HG02678 (cell line): ENCODE results near the gene SELENOO.

ENCODE experiments used
- ATAC-seq: cut with Tn5 transposase; IDR thresholded peaks from one replicate; pipeline ENCODE4 v1.9.1; 2021; ENCODE audit warnings: mild to moderate bottlenecking, moderate library complexity; ENCODE audit not compliant: unreplicated experiment

SELENOO gene

DNA sequence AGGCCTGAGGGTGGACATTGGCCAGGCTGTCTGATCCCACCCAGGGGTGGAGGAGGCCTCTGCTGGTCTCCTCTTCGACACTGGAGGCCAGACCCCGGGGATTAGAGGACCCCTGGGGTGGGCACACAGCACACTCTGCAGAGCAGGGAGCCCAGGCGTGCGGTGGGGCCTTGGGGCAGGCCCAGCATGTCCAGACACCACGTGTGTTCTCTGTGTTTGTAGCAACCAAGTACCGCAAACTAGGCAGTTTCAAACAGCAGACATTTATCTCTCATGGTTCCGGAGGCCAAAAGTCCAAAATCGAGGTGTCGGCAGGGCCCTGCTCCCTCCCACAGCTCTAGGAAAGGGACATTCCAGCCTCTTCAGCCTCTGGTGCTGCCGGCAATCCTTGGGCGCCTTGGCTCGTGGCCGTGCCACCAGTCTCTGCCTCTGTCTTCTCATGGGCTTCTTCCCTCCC lies 28.8 kb upstream of the SELENOO start:
- ATAC-seq = no peak

DNA sequence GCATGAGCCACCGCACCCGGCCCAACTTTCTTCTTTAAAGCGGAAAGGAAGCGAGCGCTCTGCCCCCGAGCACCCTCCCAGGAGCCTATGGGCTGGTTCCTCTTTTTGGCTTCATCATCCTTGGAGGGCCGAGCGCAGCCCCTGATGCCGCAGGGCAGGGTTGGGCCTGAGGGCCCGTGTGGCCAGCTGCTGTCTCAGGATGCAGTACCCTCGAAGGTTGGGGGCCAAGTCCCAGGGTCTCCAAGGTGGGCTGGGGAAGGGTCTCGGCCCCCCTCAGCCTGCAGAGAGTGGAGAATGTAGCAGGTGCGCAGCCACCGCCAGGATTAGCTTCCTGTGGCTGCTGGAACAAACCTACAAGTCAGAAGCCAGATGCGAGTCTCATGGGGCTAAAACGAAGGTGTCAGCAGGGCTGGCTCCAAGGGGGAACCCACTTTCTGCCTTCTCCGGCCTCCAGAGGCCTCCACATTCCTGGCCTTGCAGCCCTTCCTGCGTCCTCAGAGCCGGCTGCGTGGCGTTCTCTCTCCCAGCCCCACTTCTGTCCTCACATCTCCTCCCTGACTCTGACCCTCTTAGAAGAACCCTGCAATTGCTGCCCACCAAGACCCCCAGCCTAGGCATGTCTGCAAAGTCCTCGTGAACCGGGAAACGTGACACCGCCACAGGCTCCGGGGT lies 27.4 kb upstream of the SELENOO start:
- peak; percentile 48 for ATAC-seq

- no peak for ATAC-seq
These were observed 26.8 kb upstream of the SELENOO start for GRCh38 chr22:50173983-50174355.

DNA sequence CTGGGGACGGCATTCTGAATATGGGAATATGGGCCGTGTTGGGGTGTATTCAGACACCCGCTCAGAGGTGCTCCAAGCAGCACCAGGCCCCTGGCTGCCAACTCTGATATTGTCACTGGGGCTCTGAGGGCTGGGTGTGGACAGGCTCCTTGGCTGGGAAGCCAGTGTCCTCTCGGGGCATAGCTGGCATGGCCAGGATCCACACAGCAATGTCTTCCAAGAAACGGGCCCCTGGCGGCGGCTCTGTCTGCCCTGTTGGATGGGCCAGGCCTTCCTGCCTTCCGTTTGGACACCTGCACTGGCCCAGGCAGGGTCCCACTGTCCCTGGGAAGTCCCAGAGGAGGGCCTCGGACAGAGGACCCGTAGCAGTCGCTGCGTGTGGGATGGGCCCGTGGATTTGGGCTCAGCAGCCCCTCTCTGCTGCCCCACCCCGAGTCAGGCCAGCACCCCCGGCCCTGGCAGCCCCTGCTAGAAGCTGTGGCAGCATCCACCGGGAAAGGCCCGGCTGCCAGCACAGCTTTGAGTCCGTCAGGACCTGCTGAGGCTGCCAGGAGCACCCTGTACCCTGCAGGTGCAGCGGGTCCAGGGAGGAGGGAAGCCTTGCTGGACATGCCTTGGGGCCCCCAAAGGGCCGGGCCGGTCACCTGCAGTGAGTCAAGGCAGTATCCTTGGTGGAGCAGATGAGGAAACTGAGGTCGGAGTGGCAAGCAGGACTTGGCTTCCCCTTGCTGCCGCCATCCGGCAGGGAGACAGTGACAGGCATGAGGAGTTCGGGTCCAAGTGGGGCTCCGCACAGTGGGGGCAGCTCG lies 26.2 kb upstream of the SELENOO start:
- no peak for ATAC-seq

- ATAC-seq = no peak
These were observed 25.7 kb upstream of the SELENOO start for GRCh38 chr22:50175191-50175461.

- ATAC-seq = no peak
These were observed 24.6 kb upstream of the SELENOO start for GRCh38 chr22:50175921-50176849.

DNA sequence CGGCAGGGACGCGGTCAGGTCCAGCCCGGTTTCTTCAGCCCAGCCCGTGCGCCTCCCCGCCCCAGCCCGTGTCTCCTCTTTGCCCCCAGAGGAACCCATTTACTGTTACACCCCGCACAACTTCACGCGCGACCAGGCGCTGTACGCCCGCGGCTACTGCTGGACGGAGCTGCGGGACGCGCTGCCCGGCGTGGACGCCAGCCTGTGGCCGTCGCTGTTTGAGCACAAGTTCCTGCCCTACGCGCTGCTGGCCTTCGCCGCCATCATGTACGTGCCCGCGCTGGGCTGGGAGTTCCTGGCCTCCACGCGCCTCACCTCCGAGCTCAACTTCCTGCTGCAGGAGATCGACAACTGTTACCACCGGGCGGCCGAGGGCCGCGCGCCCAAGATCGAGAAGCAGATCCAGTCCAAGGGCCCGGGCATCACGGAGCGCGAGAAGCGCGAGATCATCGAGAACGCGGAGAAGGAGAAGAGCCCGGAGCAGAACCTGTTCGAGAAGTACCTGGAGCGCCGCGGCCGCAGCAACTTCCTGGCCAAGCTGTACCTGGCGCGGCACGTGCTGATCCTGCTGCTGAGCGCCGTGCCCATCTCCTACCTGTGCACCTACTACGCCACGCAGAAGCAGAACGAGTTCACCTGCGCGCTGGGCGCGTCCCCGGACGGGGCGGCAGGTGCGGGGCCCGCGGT lies 23.8 kb upstream of the SELENOO start:
- ATAC-seq = no peak

DNA sequence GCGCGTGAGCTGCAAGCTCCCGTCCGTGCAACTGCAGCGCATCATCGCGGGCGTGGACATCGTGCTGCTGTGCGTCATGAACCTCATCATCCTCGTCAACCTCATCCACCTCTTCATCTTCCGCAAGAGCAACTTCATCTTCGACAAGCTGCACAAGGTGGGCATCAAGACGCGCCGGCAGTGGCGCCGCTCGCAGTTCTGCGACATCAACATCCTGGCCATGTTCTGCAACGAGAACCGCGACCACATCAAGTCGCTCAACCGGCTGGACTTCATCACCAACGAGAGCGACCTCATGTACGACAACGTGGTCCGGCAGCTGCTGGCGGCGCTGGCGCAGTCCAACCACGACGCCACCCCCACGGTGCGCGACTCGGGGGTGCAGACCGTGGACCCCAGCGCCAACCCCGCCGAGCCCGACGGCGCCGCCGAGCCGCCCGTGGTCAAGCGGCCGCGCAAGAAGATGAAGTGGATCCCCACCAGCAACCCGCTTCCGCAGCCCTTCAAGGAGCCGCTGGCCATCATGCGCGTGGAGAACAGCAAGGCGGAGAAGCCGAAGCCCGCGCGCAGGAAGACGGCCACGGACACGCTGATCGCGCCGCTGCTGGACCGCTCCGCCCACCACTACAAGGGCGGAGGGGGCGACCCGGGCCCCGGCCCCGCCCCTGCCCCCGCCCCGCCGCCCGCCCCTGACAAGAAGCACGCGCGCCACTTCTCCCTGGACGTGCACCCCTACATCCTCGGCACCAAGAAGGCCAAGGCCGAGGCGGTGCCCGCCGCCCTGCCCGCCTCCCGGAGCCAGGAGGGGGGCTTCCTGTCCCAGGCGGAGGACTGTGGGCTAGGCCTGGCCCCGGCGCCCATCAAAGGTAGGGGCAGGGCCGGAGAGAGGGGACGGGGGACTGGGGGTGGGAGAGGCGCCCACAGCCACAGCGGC lies 23.0 kb upstream of the SELENOO start:
- ATAC-seq = no peak

- ATAC-seq = no peak
These were observed 22.3 kb upstream of the SELENOO start for GRCh38 chr22:50178471-50178864.

DNA sequence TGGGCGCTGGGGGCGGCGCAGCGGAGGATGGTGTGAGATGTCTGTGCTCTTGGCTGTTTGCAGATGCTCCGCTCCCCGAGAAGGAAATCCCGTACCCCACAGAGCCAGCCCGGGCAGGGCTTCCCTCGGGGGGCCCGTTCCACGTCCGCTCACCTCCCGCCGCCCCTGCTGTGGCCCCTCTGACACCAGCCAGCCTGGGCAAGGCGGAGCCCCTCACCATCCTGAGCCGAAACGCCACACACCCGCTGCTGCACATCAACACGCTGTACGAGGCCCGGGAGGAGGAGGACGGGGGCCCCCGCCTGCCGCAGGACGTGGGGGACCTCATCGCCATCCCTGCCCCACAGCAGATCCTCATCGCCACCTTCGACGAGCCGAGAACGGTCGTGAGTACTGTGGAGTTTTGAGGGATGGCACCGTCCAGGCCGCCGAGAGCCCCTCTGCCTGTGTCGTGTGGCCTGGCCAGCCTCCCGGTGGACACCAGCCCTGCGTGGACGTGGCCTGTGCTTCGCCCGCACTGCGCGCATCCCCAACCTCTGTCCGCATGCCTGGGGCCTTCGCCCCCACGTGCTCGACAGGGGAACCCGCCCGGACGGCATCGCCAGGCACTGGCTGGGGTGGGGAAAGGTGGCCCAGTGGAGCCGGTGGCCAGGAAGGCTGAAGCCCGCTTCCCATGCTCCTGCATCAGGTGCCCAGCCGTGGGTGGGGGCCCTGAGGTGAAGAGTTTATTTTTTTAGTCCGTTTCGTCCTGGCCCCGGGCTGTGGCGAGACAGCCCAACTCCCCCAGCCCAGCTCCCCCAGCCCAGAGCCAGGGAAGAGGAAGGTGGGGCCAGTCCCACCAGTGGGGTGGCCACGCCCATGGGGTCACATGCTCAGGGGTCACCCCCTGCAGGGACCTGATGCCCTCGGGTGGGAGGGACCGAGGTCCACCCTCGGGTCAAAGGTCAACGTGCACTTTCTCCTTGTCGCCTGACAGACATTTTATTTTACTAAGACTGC lies 21.6 kb upstream of the SELENOO start:
- no peak for ATAC-seq

- no peak for ATAC-seq
These were observed 20.7 kb upstream of the SELENOO start for GRCh38 chr22:50179937-50180726.

- no peak for ATAC-seq
These were observed 19.9 kb upstream of the SELENOO start for GRCh38 chr22:50180727-50181521.

DNA sequence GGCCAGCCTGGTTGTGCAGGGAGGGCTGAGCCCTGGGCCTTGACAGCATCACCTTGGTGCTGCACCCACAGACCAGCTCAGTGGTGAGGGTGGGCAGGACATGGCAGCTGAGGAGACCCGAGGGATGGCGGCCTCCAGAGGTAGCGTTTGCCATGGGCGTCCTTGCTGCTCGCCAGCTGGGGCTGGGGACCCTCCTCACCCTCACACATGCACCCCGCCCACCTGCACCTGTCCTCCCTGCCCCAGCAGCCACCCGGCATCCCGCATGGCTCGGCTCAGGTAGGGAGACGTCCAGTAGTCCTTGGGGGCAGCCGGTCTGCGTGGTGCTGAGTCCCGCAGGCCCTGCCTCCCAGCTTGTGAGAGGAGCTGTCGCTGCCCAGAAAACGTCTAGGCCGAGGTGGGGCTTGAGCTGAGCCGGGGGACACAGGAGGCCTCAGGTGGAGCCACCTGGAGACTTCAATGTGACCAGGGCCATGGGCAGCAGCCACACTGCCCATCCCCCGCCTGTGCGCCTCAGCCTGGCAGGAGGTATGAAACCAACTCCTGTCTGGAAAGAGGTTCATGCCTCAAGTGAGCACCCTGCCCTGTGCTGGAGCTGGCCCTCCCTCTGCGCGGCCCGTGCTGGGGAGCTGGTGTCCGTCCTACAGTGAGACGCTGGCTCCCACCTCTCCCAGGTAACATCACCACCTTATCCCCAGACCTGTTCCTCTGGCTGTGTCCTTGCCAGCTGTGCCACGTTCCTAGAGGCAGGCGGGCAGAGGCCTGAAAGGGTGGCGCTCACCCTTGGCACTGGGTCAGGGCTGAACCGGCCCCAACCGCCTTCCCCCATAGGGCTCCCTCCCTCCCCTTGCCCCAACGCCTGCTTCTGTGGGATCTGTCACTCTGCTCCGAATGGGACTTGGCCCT lies 18.4 kb upstream of the SELENOO start:
- no peak for ATAC-seq

GRCh38 chr22:50183141-50183971 lies 17.5 kb upstream of the SELENOO start:
- no peak for ATAC-seq
